HG02763 (cell line): ENCODE data around the gene SFN.
"Not testable (repeated sequence)": the region's sequence is repeated elsewhere in the genome, so short reads cannot be mapped to it uniquely, and the experiment has no call there.

Source experiments
- ATAC-seq: cut with Tn5 transposase; IDR thresholded peaks from one replicate; pipeline ENCODE4 v1.9.1; 2021; ENCODE audit warnings: mild to moderate bottlenecking, moderate library complexity; ENCODE audit not compliant: unreplicated experiment

SFN gene

GRCh38 chr1:26861889-26862378, 1.0 kb upstream of the SFN start:
- no peak for ATAC-seq

- ATAC-seq, result no peak
These were observed 732 bp downstream of the SFN start for GRCh38 chr1:26863685-26864077.

- ATAC-seq, result peak; percentile 91
These were observed 1.9 kb downstream of the SFN start for GRCh38 chr1:26864610-26865480.

GRCh38 chr1:26873097-26873496, 10.1 kb downstream of the SFN start:
- not testable (repeated sequence) for ATAC-seq

GRCh38 chr1:26874896-26875295, 11.9 kb downstream of the SFN start:
- ATAC-seq, result no peak

GRCh38 chr1:26877326-26877725, 14.4 kb downstream of the SFN start:
- ATAC-seq, result no peak

GRCh38 chr1:26879793-26880192, 16.8 kb downstream of the SFN start:
- no peak for ATAC-seq

GRCh38 chr1:26881611-26882010, 18.7 kb downstream of the SFN start:
- not testable (repeated sequence) for ATAC-seq

GRCh38 chr1:26882696-26883463, 19.9 kb downstream of the SFN start:
- ATAC-seq, result no peak

GRCh38 chr1:26887125-26887524, 24.2 kb downstream of the SFN start:
- ATAC-seq, result no peak

- ATAC-seq, result no peak
These were observed 25.3 kb downstream of the SFN start for GRCh38 chr1:26888231-26888630.

- peak; percentile 81 for ATAC-seq
These were observed 26.9 kb downstream of the SFN start, which contains the start of gene GPN2 for GRCh38 chr1:26889551-26890466. TSS of gene GPN2 (minus strand) at chr1:26890283. CDS start at chr1:26890096, 187 bp downstream.

GRCh38 chr1:26890467-26890796, 27.5 kb downstream of the SFN start:
- ATAC-seq, result peak; percentile 10

- ATAC-seq, result no peak
These were observed 31.3 kb downstream of the SFN start for GRCh38 chr1:26894263-26894662.

GRCh38 chr1:26897351-26897750, 34.4 kb downstream of the SFN start:
- no peak for ATAC-seq

GRCh38 chr1:26900001-26900814, 37.3 kb downstream of the SFN start, which contains the start of gene GPATCH3:
TSS of gene GPATCH3 (minus strand) at chr1:26900467. CDS start at chr1:26900442, 25 bp downstream.
- peak; percentile 84 for ATAC-seq

- ATAC-seq, result no peak
These were observed 38.0 kb downstream of the SFN start for GRCh38 chr1:26900815-26901511.

- no peak for ATAC-seq
These were observed 44.3 kb downstream of the SFN start for GRCh38 chr1:26907071-26907917.
